AG08395 (cell line): ENCODE results near the gene UCP2.
A peak's percentile ranks its signal among the peaks of the same experiment; 100 is the strongest.
"Not testable (repeated sequence)": the region's sequence is repeated elsewhere in the genome, so short reads cannot be mapped to it uniquely, and the experiment has no call there.

Experiments
- DNase-seq: peaks from one replicate; pipeline ENCODE4 v3.0.0; 2012; ENCODE audit warnings: mixed read lengths, low spot score

Gene UCP2

DNA sequence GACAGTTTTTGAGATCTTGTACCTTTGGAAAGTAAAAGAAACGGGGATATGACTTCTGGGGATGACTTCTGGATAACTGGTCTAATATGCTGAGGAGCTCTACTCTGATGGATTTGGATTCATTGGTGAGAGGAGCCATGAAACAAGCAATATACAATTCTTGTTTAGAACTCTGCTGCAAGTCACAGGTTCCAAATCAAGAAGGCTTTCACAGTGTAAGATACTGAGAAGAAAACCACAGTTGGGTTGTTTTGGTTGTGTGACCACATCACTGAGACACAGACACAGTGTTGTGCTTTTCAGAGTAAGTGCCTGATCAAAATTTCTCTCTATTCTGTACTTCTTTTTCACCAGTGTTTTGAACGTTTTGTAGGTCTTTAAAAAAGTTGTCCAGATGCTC, 13.1 kb upstream of the UCP2 start:
- no peak for DNase-seq

DNA sequence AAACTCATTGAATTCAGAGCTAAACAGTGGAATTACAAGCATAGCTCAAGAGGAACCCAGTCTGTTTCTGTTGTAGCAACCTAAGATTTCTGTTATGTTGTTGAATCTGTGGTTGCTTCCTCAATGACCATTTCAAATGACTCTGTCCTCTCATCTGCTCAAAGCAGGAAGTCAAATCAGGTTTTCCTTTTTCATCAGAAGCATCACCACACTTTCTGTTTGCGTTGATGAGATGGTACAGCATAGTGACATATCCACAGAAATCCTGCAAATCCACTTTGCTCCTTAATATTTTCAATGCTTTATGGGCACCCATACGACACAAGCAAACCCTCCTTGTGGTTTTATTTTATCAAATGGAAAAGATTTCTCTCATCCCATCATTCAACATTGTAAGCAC, 12.6 kb upstream of the UCP2 start:
- DNase-seq = no peak

DNA sequence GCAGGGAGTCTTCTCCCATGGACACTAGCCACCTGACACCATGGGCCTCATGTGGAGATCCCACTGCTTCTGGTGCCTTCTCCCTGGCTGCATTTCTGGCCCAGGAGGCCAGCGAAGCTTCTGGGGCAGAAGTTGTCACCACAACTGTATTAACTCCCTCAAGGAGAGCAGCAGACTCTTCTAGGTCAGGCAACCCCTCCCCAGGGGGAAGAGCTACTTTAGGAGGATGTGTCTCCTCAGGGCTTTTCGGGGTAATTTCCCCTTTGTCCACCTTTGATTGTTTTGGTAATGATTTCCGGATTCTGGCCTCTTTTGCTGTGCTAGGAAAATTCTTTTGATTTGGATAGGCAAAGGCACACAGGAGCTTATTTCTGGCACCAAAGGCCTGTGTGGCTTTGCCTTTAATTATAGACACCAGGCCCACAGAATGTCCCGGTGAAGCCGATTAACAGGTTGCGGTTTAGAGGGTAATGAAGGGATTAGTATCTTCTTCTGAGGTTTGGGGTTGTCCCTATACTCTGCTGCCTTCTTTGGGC, 8.9 kb upstream of the UCP2 start:
- DNase-seq = no peak

DNA sequence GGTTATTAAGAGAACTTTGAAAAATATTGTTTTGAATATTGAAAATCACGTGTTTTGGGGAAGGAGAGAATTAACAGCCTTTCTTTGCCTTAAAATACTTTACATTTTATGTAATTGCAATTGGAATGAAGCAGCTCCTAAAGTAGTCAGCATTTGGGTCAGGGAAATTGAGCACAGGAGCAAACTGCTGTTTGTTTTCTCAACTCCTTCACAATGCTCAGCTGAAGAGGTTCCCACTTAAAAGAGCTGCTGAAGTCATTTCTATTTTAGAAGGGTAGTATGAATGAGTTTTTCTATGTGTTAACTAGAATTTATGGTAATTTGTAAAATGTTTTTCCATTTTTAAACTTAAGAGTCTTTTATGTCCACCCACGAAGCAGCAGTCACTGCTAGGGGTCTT, 8.1 kb upstream of the UCP2 start:
- DNase-seq = no peak

DNA sequence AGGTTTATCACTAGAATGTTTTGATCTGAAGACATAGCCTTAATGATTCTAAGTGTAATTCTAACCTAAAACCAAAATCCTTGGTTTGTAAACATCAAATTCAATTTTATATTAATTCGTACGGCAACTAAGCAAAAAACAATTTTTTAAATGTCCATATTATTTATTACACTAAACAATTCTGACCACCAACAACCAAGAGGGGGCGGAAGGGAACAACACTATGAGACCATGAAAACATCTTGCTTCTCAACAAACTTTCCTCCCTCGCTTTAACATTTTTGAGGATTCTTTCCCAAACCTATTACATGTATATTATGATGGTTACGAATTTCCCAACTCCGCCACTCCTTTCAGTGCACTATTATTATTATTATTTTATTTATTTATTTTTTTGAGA, 6.5 kb upstream of the UCP2 start:
- no peak for DNase-seq

DNA sequence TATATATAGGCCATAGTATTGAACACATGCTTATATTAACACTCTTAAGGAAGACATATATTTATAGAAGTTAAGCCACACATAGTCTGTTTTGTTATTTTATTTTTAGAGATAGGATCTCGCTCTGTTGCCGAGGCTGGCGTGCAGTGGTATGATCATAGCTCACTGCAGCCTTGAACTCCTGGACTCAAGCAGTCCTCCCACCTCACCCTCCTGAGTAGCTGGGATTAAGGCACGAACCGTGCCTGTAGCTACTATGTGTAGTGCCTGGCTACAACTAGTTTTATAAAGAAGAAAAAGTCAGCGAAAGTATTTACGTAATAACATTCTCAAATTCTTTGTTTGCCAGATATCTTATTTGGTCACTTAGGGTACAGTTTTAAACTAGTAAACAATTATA, 5.6 kb upstream of the UCP2 start:
- no peak for DNase-seq

DNA sequence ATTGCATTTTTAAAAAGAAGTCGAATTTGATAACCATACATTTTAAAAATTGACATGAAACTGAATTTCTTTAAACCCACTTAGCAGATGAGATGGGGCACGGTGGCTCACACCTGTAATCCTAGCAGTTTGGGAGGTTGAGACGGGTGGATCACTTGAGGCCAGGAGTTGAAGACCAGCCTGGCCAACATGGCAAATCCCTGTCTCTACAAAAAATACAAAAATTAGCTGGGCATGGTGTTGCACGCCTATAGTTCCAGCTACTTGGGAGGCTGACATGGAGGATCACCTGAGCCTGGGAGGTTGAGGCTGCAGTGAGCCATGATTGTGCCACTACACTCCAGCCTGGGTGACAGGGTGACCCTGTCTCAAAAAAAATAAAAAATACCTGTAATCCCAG, 3.0 kb upstream of the UCP2 start:
- DNase-seq = not testable (repeated sequence)

DNA sequence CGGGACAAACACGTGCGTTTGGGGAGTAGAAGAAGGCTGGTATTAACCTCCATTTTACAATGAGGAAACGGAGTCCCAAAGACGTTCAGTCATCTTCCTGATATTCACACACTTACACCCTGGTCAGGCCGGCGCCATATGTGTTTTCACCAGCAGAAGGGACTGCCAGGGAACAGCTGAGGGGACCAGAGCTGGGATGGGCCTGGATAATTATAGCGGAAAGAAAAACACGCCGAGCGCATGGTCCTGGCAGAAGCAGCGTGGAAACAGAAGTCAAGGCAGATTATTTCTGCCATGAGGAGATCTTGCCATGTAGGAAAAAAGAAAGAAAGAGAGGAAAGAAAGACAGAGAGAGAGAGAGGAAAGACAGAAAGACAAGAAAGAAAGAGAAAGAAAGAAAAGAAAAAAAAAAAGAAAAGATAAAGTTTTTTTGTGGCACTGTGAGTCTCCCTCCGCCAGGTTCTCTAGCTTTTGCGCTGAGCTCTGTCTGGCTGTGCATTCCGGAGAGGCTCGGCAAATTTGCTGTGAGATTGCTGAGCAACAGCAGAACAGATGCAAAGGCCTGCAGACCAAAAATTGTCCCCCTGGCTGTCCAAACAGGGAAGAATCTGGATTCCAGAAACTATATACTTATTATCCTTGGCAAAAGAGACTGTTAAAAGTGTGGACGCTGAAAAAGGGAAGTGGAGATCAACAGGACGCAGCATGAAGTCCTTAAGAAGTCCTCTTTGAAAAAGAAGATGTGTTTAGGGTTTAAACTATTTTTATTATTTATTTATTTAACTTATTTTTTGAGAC, 1.3 kb upstream of the UCP2 start:
- DNase-seq = no peak

DNA sequence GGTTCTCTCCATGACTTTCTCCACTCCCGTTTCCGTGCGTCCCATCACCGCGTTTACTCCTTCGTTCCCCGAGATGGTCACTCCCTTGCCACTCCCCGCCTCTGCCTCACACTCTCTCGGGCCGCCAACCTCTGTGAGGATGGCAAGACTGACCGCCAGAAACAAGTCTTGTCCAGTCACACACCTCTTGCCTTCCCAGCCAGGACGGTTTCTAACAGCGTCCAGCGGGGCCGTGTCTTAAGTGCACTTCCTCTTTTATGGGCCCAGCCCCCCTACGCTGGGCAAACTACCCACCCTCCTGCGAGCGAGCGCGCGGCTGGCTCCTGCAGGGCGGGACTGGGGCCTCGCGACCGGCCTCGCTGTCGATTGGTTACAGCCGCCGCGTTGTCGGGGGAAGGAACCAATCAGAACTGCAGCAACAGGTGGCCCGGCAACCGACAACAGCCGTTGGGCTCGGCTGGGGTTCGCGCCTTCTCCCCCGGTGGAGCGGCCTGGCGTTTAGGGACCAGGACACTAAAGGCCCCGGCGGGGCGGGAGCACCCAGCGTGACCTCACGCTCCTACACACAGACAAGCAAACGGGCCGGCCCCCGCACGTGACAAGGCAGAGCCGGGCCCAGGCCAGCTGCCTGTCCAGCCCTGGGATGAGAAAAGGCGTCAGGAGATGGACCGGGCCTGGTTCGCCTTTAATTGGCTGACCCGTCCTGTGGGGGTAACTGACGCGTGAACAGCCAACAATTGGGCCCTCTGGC, 522 bp upstream of the UCP2 start:
- peak; percentile 97 for DNase-seq

DNA sequence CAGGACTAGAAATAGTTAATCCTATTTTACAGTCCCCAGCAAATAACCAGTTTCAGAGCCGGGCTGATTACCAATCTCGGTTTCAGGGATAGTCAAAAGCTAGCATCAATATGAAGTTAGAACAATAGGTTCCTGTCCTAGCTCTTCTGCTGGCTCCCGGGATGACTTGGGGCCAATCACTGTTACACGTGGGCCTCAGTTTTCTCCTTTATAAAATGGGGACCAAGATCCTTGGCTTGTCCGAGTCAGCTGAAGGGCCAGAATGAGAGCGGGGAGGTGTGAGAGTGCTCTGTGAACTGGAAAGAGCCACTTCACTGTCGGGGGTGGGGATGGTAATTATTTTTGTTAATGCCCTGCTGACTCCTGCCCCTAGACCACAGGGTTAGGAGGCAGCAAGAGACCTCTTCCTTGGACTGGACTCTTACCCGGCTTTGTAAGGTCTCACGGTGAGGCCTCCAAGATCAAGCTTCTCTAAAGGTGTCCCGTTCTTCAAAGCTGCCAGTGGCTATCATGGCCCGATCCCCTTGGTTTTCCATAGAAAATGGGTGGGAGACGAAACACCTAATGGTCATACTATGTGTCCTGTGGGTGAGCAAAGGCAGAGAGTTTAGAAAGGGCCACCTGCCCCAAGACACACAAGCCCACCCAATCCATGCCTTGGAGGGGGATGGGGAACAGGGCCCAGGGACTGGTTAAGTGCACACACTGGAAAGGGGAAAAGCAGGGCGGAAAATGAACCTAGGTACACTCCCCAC, 1.4 kb downstream of the UCP2 start:
- no peak for DNase-seq

DNA sequence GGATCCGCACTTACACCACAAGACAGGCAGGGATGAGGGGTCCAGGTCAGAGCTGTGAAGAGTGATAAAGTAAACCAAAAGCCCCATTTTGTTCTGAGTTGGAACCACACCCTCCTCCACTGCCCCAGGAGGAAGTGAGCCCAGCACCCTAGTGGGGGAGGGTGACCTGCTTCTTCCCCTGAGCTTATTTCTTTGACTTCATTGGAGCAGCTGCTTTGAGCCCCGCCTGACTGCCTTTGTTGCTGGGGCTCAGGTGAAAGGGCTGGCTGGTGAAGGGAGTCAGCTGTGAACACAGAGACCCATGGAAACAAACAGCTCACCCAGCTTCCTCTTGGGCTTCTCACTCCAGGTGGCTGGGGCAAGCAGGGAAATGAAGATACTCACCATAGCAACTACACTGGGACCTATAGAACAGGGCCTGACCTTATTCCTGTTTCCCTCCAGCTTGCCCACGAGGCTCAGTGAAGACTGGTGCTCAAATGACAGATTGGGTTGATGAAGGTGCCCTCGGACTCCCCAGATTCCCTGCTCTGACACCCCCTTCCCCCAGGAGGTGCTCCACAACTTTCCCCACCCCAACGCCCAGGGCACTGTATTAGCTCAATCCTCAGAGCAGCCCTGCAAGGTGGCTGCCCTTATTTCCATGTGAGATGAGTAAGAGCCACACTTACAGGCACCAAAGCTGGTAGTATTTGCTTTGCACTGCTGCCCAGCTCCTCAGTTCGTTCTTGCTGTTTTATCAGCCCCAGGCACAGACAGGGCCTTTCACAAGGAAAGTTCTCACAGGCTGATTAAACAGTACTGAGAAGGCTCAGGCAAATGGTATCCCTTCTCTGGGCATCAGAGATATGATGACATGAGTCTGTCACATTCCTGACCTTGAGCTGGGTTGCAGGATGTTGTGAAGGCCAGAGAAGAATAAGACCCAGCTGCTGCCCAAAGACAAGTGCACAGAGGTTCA, 2.4 kb downstream of the UCP2 start:
- no peak for DNase-seq

DNA sequence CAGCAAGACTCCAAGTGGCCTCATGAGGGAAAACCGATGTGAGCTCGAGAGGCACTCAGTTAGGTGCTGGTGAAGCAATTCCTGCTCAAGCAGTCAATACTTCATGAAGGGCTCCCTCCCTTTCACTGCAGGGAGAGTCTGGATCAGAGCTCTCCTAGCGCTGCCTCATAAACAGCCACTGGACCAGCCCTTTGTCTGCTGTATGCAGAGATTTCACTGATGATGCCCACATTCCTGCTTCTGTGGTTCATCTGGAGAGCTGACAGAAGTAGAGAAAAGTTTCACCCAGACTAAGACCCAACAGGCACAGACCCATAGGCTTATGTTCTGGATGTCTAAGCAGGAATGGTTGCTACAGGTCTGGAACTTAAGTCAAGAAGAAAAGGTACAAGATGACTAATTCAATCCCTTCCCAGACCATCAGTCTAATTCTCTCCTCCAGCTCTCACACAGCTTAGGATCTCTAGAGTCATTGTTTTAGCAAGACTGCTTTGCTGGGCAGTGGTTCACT, 4.0 kb downstream of the UCP2 start:
- peak; percentile 26 for DNase-seq

DNA sequence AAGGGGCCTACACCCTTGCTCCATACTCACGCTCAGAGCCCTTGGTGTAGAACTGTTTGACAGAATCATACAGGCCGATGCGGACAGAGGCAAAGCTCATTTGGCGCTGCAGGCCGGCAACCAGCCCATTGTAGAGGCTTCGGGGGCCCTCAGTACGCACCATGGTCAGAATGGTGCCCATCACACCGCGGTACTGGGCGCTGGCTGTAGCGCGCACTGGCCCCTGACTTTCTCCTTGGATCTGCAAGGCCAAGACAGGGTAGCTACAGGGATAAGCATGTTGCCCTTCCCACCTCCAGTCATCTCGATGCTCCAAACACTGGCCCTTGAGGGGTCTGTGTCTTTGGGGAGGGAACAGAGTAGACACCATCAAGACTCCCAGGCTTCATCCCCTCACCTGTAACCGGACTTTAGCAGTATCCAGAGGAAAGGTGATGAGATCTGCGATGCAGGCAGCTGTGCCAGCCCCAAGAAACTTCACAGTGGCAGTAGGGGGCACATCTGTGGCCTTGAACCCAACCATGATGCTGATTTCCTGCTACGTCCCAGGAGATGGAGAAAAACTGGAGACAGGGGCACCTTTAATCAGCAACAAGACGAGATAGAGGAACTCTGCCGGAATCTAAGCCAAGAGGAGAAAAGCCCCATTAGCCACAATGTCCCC, 4.7 kb downstream of the UCP2 start:
- DNase-seq = no peak

DNA sequence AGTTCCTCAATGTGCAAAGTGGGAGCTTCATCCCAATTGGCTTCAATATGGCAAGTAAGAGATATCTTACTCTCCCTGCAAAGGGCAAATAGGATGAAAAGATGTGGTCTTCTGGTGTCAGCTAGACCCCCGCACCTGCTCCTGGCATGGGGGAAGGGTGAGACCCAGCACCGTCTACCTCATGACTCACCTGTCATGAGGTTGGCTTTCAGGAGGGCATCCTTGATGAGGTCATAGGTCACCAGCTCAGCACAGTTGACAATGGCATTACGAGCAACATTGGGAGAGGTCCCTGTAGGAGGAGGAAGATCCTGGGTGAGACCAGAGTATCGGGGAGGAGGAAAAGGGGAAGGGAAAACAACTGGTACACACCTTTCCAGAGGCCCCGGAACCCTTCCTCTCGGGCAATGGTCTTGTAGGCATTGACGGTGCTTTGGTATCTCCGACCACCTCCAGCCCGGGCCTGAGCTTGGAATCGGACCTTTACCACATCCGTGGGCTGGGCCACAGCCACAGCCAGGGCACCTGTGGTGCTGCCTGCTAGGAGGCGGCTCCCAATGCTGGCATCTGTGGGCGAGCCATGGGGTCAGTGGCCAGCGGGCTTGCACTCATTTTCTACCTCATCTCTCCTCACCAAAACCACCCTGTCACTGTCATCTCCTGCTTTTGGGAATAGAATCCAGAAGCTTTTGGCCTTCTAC, 6.0 kb downstream of the UCP2 start:
- DNase-seq = no peak

DNA sequence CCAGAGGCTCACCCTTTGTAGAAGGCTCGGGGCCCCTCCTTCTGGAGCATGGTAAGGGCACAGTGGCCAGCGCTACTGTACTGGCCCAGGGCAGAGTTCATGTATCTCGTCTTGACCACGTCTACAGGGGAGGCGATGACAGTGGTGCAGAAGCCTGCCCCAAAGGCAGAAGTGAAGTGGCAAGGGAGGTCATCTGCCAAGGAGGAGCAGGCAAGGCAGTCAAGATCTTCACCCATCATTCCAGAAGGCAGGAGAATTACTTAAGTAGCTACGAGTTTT, 7.2 kb downstream of the UCP2 start:
- no peak for DNase-seq

DNA sequence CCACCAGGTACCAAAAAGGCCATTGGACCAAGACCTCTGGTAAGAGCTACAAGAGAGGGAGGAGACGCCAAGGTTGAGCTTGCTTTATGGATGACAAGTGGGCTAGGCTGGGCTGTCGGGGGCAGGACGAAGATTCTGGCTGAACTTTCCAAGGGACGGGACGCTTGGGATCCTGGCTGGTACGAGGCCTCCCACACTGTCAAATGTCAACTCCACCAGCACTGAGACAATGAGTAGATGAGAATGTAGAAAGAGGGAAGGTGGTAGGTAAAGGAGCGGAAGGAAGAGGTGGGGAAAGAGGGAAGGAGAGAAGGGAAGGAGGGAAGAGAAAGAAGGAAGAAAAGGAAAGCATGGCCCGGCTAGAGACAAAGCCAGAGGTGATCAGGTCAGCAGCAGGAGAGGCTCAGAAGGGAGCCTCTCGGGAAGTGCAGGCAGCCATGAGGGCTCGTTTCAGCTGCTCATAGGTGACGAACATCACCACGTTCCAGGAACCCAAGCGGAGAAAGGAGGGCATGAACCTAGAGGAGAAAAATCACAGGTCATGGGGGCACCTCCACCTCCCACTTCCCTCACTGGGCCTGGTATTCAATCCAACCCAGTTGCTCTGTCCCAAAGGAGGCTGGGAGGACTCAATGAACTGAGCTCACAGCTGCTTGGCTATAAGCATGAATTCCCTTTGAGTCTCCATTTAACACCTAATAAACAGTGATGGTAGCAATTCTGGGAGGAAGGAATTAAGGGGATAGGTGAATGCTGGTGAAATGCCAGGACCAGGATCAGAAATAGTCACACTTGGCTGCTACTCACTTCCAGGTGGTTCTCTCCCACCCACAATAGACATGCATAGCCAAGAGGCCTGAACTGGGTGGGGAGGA, 7.8 kb downstream of the UCP2 start:
- DNase-seq = no peak

DNA sequence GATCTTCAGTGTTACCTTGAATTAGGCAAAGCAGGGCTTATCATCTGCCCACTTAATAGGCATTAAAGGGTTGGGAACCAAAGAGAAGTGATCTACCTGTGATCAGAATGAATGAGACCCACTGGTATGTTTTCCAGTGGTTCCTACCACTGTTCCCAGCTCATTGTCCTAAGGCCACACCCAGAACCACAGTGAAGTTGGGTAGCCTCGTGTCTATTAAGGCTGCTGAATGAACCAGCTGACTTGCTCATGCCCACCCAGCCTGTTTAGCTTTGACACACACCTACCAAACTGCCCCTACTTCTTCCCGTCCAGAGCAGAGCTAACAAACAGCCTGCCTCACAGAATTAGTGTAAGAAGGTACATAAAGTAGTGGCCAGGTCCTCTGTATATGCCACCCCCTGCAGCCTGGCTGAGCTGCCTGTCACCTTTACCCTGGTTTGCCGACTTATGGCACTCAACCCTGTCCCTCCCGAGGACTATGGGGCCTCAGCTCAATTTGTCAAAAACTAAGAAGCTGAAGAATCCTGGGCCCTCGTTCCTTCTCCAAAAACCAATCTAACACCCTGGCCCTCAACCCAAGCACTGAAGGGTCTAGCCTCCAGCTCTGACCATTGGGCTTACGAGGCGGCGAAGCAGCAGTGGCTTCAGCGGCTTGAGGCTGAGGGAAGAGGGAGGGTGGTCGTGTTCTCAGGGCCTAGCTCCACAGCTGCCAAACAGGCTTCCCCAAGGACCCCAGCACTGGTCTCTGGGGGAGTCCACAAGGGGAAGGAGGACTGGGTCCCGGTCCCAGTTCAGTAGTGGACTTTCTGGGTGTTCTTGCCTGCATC, 9.8 kb downstream of the UCP2 start:
- no peak for DNase-seq

DNA sequence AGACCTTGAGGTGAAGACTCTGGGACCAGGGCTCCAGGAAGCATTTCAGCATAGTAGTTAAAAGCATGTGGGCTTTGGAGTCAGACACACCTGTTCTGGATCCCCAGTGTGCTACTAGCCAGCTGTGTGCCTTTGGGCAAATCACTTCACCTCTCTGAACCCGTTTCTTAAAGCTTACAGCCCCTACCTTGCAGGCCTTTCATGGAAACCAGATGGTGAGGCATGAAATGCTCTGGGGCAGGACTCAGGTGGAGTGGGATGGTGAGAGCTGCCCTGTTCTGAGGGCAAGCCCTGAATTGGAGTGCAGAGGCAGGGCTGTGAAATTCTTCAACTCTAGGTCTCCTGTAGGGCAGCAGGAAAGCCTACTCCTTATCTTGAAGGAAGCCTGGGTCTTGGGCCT, 10.5 kb downstream of the UCP2 start:
- no peak for DNase-seq
